ENCODE measurements around the gene PSMC1. TPM values are rescaled to one million over a fixed set of nuclear protein-coding genes. Genes with fewer than 3 reads are reported as not detected.

The PSMC1 gene
- total RNA-seq, 4 donors from 2014 or later: 86.8 to 163 (median 133) TPM

GRCh38 chr14:90301122-90301521, 44.8 kb downstream of the PSMC1 start:
- WGBS, 2 donors: 83 to 86% methylated on average over 6 of the region's 6 CpGs
- Histone ChIP-seq H3K4me1 (peaks cover 0 to 7% of the 10 kb centered on the region in 2 donors), H3K9me3 (no peaks in the 10 kb centered on the region), H3K27me3 (no peaks in the 10 kb centered on the region), H3K36me3 (peaks cover 16 to 31% of the 10 kb centered on the region in 2 donors), H3K4me3 (replicated peaks in 1 of 3) (no peak overlapping the region), H3K27ac (peak overlapping the region in 1 of 3 donors; percentile 19)
- DNase-seq: no peak
- TF ChIP-seq POLR2A (IDR thresholded peaks at IDR 0.05): no peak
- TF ChIP-seq, protein P1, sequence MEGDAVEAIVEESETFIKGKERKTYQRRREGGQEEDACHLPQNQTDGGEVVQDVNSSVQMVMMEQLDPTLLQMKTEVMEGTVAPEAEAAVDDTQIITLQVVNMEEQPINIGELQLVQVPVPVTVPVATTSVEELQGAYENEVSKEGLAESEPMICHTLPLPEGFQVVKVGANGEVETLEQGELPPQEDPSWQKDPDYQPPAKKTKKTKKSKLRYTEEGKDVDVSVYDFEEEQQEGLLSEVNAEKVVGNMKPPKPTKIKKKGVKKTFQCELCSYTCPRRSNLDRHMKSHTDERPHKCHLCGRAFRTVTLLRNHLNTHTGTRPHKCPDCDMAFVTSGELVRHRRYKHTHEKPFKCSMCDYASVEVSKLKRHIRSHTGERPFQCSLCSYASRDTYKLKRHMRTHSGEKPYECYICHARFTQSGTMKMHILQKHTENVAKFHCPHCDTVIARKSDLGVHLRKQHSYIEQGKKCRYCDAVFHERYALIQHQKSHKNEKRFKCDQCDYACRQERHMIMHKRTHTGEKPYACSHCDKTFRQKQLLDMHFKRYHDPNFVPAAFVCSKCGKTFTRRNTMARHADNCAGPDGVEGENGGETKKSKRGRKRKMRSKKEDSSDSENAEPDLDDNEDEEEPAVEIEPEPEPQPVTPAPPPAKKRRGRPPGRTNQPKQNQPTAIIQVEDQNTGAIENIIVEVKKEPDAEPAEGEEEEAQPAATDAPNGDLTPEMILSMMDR (IDR thresholded peaks at IDR 0.05): no peak
- intact Hi-C loops (cut with DNase I): loop anchor here (10.0 kb wide), 1 partner anchor 394 kb away; no protein-coding TSS in a partner anchor

GRCh38 chr14:90301668-90302090, 45.3 kb downstream of the PSMC1 start:
- no peak for DNase-seq
- intact Hi-C loops (cut with DNase I): loop anchor here (10.0 kb wide), 1 partner anchor 393 kb away; no protein-coding TSS in a partner anchor
- no peaks in the 10 kb centered on the region for H3K9me3 ChIP-seq
- TF ChIP-seq, protein P1 (IDR thresholded peaks at IDR 0.05): peak in 4 of 6 experiments; percentile 25 to 81 (median 64)
- TF ChIP-seq POLR2A (IDR thresholded peaks at IDR 0.05): no peak
- peaks cover 0 to 7% of the 10 kb centered on the region in 2 donors for H3K4me1 ChIP-seq
- H3K27ac ChIP-seq: peak overlapping the region in 2 of 3 donors; percentile 62 to 74
- WGBS, 2 donors: 61 to 64% methylated on average over 5 of the region's 5 CpGs
- H3K27me3 ChIP-seq: no peaks in the 10 kb centered on the region
- H3K4me3 ChIP-seq (replicated peaks in 1 of 3): no peak overlapping the region
- peaks cover 16 to 26% of the 10 kb centered on the region in 2 donors for H3K36me3 ChIP-seq

DNA sequence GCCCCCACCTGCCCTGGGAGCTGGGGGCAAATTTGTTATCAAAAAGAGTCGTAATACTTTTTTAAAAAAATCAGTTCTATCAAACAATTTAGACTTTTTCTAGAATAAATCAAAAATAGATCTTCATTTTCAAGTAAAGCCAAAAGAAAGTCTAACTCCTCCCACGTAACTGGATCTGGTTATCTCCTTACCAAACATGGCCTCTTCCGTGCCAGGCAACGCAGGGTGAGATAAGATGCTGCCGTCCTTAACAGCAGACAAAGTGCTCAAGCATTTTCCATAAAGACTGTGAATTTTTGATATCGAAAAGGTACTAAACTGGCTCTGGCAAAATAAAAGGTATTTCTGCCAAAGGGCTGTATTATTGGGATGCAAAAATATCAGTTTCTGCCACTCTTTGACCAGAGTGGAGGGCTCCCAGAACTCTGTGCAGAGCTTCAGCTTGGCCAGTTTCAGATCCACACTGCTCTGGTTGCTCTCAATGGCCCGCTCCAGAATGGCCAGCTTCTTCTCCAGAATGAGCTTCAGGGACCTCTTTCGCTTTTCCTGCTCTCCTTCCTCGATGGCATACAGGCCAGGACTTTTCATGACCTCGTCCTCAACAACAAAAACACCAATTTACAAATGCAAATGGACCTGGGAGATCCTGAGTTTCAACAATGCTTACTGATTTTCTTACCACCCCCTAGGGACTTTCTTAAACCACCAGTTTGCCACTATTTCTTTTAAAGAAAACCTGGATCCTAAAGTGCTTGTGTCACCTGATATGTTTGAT, 46.4 kb downstream of the PSMC1 start:
- Histone ChIP-seq H3K27ac (peak overlapping the region in 1 of 3 donors; percentile 74), H3K36me3 (peaks cover 16 to 17% of the 10 kb centered on the region in 2 donors), H3K27me3 (no peaks in the 10 kb centered on the region), H3K4me1 (peaks cover 0 to 7% of the 10 kb centered on the region in 2 donors), H3K4me3 (replicated peaks in 1 of 3) (no peak overlapping the region), H3K9me3 (no peaks in the 10 kb centered on the region)
- 85 to 86% methylated on average over 10 of the region's 10 CpGs for WGBS, 2 donors
- intact Hi-C loops (cut with DNase I): loop anchor here (10.0 kb wide), 1 partner anchor 392 kb away; no protein-coding TSS in a partner anchor
- TF ChIP-seq, protein P1 (IDR thresholded peaks at IDR 0.05): no peak
- TF ChIP-seq POLR2A (IDR thresholded peaks at IDR 0.05): no peak
- DNase-seq: no peak

DNA sequence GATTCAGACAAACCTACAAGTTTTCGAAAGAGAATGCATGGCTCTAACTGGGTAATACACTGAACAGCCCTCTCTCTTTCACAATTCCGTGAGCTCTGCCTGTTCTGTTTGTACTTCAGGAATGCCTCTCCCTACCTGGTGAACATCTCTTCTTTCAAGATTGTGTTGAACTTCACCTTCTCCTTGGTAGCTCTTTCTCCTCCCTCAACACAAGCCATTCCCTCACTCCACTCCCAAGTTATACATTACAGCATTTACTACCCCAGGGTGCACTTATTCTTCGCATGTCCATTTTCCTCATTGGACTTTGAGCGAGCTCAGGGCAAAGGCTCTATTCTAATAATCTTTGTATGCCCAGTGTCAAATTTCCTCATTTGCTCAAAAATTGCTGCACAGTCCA, 47.1 kb downstream of the PSMC1 start:
- Histone ChIP-seq H3K27me3 (no peaks in the 10 kb centered on the region), H3K4me1 (peaks cover 0 to 7% of the 10 kb centered on the region in 2 donors), H3K36me3 (peaks cover 16 to 21% of the 10 kb centered on the region in 2 donors), H3K4me3 (replicated peaks in 1 of 3) (no peak overlapping the region), H3K9me3 (no peaks in the 10 kb centered on the region), H3K27ac (no peak overlapping the region)
- WGBS, 2 donors: 94 to 96% methylated on average over 4 of the region's 4 CpGs
- intact Hi-C loops (cut with DNase I): loop anchor here (10.0 kb wide), 1 partner anchor 391 kb away; no protein-coding TSS in a partner anchor
- DNase-seq: no peak
- TF ChIP-seq, protein P1 (IDR thresholded peaks at IDR 0.05): no peak
- no peak for TF ChIP-seq POLR2A (IDR thresholded peaks at IDR 0.05)

- Histone ChIP-seq H3K27ac (no peak overlapping the region), H3K27me3 (no peaks in the 10 kb centered on the region), H3K4me3 (replicated peaks in 1 of 3) (no peak overlapping the region), H3K4me1 (peaks cover 0 to 7% of the 10 kb centered on the region in 2 donors), H3K9me3 (no peaks in the 10 kb centered on the region), H3K36me3 (peaks cover 16 to 27% of the 10 kb centered on the region in 2 donors)
- TF ChIP-seq POLR2A (IDR thresholded peaks at IDR 0.05): no peak
- TF ChIP-seq, protein P1 (IDR thresholded peaks at IDR 0.05): no peak
- intact Hi-C loops (cut with DNase I): loop anchor here (10.0 kb wide), 1 partner anchor 390 kb away; no protein-coding TSS in a partner anchor
- DNase-seq: no peak
Observed at GRCh38 chr14:90304502-90304901, 48.1 kb downstream of the PSMC1 start.

Measured in thyroid gland (tissue), 4 donors.